GM18873 (cell line): ENCODE measurements around the gene MACROH2A1.

Experiments
- ATAC-seq: cut with Tn5 transposase; IDR thresholded peaks from one replicate; pipeline ENCODE4 v1.9.1; 2021; ENCODE audit warnings: mild to moderate bottlenecking, moderate library complexity, moderate number of reproducible peaks; ENCODE audit not compliant: unreplicated experiment, low FRiP score

Gene MACROH2A1

DNA sequence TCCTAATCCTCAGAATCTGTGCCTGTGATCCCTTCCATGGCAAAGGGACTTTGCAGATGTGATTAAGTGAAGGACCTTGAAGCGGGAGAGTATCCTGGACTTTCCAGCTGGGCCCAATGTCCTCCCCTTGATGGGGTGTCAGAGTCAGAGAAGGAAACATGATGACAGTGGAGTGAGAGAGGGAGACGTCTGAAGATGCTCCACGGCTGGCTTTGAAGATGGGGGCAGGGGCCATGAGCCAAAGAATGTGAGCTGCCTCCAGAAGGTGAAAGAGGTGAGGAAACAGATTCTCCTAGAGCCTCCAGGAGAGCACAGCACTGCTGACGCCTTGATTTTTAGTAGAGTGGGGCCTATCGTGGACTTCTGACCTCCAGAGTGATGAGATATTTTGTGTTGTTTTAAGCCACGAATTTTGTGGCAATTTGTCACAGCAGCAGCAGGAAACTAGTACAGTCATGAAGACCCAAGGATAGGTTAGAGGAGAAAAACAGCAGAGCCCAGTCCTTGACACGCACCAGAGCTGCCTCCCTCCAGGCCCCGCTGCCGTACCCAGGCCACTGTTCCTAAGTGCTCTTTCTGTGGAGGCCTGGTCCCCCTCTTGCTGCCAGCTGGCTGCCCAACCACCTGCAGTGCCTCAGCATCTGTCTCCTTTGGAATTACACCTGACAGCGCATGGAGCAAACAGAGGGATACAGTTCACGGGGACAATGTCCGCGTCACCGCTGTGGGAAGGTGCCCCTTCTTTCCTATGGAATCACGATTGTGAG, 78.1 kb downstream of the MACROH2A1 start:
- ATAC-seq = no peak

DNA sequence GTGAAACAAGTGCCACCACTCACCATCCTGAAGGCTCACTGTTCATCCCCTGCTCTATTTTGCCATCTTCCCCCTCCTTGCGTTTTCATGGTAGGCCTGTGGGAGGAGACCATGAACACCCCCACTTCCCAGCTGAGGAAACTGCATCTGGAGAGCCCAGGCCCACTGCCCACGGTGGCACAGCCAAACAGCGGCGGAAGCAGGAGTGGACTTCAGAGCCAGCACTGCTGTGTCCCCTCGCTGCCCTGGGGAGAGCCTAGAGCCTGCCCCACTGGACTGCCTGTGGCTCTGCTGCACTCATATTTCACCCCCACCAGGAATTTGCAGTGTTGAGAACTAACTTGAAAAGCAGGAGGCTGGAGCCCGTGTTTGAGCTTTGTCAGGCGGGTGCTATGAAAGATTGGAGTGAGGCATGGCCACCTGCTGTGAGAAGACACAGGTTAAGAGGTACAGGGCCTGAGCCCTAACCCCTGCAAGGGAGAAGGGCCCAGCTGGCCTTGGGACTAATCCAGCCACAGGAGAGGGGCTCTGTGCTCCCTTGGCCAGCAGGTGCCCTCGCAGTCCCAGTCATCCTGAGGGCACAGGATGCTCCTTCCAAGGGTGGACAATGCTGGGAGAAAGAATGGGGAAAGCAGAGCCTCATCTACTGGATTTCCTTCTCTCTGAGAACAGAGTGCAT, 79.0 kb downstream of the MACROH2A1 start:
- ATAC-seq = no peak

DNA sequence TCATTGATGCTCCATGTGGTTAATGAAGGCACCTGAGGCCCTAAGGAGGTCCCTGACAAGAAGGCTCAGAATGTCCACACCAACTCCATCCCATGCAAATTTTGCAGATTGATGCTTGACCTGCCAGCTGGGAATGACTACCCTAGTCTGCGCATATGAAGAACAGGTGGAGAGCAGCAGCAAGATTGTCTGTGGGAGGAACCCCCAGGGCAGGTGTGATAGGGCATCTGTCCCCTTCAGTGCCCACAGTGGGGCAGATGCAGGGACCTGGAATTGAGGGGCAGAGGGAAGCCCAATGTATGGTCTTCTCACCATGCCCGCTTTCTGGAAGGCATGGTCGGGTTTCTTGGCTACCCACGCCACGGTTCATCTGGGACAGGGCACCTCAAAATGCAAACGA, 79.6 kb downstream of the MACROH2A1 start:
- ATAC-seq = no peak

DNA sequence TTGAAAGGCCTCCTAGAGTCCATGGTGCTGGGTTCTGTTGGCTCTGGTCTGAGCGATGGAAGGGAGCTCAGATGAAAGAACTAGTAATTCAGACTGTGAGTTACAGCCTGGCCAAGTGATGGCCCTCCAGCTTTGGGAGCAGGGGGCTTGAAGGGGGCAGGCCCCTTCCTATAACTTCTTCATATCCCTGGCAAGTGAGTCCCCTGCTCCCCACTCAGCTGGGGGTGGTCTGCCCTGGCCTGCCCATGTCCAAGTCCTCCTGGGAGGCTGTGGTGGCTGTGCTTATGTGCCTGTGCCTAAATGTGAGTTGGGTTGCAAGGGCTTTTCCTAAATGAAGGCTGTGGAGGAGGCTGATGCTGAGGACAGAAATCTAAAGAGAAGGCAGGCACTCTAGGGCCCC, 80.1 kb downstream of the MACROH2A1 start:
- no peak for ATAC-seq

DNA sequence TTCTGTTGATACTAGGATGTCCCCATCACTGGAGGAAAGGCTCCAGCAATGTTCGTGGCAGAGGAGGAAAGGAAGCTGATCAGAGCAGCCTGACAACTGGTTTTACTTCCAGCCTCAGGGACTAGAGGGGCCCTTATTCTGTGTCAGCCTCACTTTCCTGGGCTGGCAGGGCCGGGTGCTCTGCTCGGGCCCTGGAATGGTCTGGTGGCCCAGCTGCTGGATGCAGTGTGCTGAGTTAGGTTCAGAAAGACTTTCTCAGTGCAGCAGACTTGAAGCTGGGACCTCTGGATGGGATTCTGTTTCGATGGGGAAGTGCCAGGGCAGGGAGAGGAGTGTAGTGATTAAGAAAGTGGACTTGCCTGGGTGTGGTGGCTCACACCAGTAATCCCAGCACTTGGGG, 81.0 kb downstream of the MACROH2A1 start:
- ATAC-seq = no peak

DNA sequence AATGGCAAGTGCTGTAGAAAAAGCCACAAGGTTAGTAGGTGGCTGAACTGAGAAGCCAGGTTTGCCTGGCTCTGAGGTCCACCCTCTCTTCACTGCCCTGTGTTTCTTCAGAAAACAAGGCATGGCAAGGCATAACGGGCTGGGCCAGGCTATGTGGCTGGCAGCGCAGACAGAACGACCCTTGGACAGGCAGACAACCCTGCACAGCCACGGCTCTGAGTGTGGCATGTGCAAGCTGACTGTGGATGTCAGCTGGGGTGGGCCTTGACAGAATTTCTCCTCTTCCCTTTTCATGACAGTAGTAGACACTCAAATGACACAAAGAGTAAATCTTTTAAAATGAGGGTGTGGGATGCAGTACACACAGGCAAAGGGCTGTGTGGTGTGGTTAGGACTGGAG, 81.7 kb downstream of the MACROH2A1 start:
- ATAC-seq = no peak

DNA sequence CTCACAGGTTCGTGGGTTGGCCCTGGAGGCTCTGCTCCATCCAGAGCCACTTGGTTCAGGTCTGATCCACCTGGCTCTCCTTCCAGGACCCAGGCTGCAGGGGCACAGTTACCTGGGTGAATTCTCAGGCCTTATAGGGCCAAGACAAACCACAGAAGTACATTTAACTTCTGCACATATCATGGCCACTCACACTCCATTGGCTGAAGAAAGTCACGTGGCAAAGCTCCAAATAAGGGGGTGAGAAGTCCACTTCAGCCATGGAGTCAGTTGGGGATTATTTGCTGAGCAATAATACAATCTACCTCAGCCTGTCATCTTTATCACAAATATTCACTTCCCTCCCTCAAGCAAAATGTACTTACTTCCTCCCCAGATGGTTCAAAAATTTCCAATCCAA, 83.6 kb downstream of the MACROH2A1 start:
- no peak for ATAC-seq

DNA sequence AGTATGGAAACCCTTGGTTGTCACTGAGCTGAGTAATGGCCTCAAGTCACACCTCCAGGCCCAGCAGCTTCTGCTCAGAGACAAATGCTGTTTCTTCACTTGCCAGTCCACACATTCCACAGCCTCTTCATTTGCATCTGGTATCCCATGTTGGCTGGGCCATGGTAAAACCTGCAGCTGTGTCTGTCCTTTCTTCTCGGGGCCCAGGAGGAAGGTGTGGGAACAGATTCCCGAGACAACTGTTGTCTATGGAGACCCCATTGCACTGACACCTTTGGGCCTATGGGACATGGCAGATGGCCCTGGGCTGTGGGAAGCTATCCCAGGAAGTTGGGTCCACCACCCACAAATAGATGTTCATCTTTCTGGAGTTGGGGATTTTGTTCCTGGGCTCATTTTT, 85.1 kb downstream of the MACROH2A1 start:
- no peak for ATAC-seq

DNA sequence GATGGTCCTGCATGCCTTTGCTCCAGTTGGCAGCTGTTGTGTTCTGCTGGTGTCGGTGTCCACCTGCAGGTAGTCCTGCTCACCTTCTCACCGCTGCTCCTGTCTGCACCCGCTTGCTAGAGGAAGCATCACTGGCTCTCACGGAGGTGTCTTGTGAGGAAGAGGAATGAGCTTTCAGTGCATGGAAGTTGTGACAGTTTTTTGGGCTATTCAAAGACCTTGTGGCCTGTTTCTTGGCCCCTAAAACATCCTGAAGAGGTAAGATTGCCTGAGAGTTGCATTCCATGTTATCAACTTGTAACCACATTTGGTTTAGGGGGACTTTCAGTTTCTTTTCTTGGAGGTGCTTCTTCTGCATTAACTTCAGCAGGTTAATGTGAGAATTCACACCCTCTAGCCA, 85.6 kb downstream of the MACROH2A1 start:
- ATAC-seq = no peak

DNA sequence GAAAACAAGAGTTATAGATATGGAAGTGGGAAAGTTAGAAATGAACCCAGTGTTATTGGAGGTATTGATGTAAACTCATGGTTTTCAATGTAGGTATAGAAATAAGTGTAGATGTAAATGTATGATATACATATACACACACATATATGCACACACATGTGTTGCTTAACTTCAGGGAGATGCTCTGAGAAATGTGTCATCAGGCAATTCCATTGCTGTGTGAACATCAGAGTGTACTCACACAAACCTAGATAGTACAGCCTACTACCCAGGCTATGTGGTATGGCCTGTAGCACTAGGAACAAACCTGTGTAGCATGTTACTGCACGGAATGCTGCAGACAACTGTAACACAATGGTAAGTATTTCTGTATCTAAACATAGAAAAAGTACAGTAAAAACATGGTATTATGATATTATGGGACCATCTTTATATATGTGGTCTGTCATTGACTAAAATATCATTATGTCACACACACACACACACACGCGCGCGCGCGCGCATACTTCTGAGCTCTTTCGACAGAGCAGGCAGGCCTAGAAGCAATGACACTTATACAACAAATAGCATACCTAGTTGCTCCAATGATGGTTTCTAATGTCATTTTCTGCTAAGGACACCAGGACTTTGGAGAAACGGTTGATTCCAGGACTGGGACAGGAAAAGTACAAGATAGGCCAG, 86.6 kb downstream of the MACROH2A1 start:
- no peak for ATAC-seq

DNA sequence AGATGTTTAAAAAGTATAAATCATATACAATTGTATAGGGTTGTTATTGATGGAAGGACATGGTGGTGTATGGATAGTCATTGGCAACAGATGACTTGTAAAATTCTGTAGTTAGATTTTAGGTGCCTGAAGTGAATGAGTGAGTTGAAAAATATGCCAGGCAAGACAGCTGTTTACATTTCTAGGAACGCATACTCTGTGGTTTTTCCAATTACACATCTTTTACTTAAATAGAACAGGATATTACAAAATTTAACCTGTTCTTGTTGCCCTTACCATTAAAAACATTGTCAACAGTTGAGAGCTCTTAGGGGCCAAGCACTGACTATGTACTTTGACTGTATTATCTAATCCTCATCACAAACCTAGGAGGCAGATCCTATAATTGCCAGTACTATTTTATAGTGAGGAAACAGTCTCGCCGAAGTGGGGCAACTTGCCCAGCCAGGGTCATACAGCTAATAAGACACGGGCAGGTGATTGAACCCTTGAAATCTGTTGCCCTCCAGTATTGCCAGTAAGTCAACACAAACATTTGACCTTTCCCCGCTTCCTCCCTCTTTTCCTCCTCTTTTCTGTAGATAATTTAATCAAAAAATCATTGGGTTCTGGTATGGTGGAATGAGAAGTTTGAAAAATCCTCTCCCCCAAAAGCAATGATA, 88.6 kb downstream of the MACROH2A1 start:
- no peak for ATAC-seq

DNA sequence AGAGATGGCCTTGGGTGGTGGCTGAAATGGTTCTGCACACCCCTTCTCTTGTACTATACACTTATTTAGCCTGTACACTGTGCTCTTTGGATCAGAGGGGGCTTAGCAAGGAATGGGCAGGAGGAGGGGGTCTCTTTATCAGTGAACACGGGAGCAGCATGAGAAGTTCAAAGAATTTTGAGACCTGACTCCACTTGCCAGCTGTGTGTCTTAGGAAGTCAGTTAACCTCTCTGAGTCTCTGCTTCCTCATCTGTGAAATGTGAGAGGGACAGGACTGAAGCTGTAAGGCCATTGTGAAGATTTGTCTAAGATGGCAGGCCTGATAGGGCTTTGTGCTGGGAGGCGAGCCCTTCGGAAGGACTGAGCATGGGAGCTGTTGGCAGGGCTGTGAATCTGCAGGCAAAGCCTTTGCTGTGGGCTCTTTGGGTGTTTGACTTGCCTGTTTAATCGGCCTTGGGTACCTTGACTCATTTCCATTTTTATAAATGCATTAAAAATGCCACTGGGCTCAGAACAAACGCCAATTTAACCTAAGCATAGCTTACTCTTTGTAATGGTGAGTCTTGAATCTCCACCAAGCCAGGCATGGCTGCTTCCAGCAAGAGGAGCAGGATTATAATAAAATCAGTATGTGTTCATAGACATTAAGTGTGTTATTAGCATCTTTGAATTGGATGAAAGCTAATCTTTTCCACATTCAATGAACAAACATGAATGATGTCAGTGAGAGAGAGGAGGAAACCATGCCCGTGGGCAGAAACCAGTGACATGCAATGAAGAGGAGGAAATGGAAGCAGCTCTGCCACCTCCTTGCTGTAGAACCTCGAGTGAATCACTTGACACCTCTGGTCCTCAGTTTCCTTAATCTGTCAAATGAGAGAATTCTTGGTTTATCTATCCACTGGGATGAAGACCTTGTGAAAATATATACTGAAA, 89.4 kb downstream of the MACROH2A1 start:
- no peak for ATAC-seq

DNA sequence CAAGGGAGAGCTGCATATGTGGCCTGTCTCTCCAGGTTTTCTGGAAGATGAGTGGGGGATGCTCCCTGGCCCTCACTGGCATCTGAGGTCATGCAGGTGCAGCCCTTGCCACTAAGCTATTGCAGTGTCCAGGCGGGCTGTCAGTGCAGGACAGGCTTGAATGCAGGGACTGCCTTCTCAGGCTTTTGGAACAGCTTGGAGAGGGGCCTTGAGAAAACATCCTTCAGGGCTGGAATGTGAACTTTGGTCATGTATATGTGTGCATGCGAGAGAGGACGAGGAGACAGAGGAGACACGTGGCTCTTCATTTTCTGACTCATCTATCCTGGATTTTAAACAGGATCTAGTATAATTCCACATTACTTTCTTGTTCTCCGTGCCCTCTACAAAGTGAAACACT, 90.3 kb downstream of the MACROH2A1 start:
- no peak for ATAC-seq

DNA sequence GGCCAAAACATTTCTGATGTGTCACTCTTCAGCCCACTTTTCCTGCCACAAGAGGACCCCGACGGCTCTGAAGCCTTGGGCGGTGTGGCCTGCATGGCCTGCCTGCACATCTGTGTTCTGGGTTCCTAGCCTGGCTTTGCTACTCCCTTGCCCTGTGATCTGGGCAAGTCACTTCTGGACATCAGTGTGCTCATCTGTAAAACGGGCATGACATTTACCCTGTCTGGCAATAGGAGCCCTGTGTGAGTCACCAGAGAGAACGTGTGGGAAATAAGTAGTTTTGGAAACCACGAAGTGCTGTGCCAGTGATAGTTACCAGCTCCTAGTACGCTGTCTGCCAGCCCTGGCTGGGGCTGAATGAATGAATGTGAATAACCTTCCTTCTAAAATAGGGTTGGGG, 90.8 kb downstream of the MACROH2A1 start:
- no peak for ATAC-seq

DNA sequence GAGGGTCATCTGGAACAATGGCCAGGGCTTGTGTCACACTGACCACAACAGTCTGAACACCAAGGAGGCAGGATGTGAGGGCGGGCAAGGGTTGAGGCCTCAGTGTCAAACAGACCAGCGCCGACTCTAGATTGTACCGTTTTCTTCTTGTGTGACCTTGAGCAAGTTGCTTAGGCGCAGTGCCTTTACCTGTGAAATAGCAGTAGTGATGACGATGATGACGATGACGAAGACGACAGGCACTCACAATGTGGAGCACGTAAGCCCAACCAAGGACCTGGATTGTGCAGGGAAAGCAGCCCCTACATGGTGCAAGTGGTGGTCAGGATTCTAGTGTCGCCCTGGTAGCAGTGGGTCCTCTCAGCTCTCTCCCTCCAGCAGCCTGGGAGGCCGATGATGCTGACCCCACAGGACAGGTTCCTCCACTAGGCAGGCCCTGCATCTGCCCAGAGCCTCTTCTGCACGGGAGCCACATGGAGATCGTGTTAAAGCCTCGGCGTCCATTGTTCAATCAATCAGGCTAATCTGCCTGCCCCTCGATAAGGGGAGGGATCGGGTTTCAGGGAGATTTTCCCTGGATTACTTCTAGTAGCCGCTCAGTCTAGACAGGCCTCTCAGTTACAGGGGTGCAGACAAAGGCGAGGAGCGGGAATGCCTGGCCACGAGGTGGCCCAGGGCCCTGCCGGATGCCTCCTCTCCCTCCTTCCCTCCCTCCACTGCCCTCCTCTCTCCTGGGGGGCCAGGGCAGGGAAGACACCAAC, 91.7 kb downstream of the MACROH2A1 start:
- ATAC-seq = no peak

DNA sequence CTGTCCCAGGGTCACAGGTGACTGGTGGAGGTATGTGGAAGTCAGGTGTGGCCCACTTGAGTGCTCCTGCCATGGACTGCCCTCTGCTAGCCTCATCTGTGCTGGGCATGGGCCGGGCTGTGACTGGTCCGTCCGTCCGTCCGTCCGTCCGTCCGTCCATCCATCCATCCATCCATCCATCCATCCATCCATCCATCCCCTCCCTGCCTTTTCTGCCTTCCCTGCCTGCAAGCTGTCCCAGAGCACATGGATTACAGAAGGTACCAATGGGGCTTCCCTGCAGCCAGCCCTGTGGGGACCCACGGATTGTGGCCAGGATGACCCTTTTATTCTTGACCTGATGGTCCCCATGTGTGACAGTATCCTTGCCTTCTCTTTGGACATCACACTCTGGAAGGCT, 92.5 kb downstream of the MACROH2A1 start:
- ATAC-seq = no peak

DNA sequence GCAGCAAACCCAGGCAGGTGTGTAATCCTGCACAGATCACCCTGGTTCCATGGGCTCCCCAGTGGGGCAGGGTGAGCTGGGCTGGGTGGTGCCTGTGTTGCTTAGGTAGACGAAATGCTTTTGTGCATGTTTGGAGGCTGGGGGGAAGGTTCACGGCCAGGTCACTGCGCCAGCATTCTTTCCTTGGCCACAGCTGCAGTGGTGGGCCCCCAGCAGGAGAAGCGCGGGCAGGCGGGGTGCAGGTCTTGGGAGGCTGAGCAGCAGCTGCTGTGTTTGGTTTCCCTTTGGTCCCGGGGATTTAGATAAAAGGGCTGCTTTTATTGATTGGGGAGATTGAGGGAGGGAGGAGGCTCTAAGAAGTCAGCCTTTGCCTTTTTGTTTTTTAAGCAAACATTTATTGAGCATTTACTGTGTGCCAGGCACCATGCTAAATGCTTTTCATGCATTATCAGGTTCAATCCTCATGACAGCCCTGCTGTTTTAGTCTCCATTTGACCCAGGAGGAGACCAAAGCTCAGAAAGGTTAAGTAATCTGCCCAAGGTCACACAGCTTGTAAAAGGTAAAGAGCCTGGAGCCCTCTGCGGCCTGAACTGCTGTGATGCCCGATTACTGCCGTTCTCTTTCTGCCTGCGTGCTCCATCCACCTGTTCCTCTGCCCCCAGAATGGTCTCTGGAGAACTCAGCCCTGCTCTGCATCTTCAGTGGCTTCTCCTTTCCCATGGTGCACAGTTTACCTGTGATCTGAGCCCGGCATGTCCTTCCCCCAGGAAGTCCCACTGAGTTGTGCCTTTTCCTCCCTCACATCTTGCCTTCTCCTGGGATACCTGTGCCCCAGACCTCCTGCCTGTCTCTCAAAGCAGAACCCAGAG, 94.4 kb downstream of the MACROH2A1 start:
- ATAC-seq = no peak

DNA sequence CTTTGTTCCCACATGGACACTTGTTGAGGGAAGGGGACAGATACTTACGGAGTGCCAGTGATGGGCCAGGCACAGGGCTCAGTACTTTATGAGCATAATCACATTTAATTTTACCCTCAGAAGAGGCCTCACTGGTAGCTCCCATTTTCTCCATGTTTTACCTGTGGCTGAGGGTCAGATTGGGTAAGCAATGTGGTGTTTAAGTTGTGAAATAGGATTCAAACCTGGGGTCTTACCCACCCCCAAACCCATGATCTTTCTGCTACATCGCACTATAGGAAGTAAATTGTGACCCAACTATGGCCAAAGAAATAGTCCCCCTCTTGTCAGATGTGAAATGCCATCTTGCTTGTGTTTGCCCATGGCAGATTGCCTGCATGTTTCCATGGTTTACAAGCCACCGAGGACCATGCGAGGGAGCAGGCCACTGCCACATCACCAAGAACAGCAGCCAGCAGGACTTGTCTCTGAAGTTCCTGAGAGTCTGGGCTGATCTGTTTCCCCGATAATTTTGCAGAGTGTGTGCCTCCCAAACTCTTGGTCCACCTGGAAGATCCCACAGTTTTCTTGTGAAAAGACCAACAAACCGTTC, 95.4 kb downstream of the MACROH2A1 start:
- ATAC-seq = no peak
